ENCODE data around the gene NPAS3. TPM values are rescaled to one million over a fixed set of nuclear protein-coding genes. Genes with fewer than 3 reads are reported as not detected.

The NPAS3 gene
- total and polyA plus RNA-seq, 2 of the 13 experiments (the other 11 are each of a cell fraction or from before 2014, with no cell fraction given), result not detected

- Histone ChIP-seq H3K9me3 (ENCODE audit: low read length) (no peaks in the 10 kb centered on the region), H3K9ac (ENCODE audit: insufficient read depth, low read depth, low read length) (no peak overlapping the region), H3K4me1 (ENCODE audit: insufficient read depth, low read length) (no peaks in the 10 kb centered on the region), H3K4me2 (ENCODE audit: low read depth, low read length) (no peak overlapping the region), H3K27ac (ENCODE audit: extremely low read length, insufficient read depth, low read length) (no peak overlapping the region), H3K79me2 (ENCODE audit: insufficient read depth, low read length) (no peaks in the 10 kb centered on the region), H3K36me3 (replicated peaks in 1 of 2; ENCODE audit: control insufficient read depth in 1 of 2, insufficient read depth in 2 of 2, low read length in 2 of 2) (no peaks in the 10 kb centered on the region), H3K27me3 (ENCODE audit: control insufficient read depth in 1 of 2, insufficient read depth in 2 of 2, low read length in 2 of 2) (no peaks in the 10 kb centered on the region), H4K20me1 (ENCODE audit: insufficient read depth, low read length) (no peaks in the 10 kb centered on the region), H3K4me3 (replicated peaks in 1 of 3; ENCODE audit: insufficient read depth in 1 of 3, low read depth in 2 of 3, low read length in 3 of 3) (no peak overlapping the region), H2AFZ (ENCODE audit: low read length) (no peak overlapping the region)
- BruUV-seq (replicated peaks), result no TSS peak
- ChIA-PET POLR2A (no interaction called here), CTCF (ENCODE audit: low intra/inter-chr PET ratio, low total read pairs) (no interaction called here)
- TF ChIP-seq ZNF556 (CRISPR knock-in tag; IDR thresholded peaks at IDR 0.05; ENCODE audit: borderline replicate concordance) (no peak), ATF4 (CRISPR knock-in tag; IDR thresholded peaks at IDR 0.05) (no peak), ZMYM2 (CRISPR knock-in tag; IDR thresholded peaks at IDR 0.05) (no peak), SOX5 (CRISPR knock-in tag; IDR thresholded peaks at IDR 0.05; ENCODE audit: borderline replicate concordance) (no peak), HES4 (CRISPR knock-in tag; IDR thresholded peaks at IDR 0.05; ENCODE audit: borderline replicate concordance) (no peak), MATR3 (CRISPR knock-in tag; IDR thresholded peaks at IDR 0.05) (no peak), RXRA (CRISPR knock-in tag; IDR thresholded peaks at IDR 0.05) (no peak), MLLT10 (CRISPR knock-in tag; IDR thresholded peaks at IDR 0.05) (no peak), ZSCAN31 (CRISPR knock-in tag; IDR thresholded peaks at IDR 0.05; ENCODE audit: low read depth) (no peak), SIX4 (CRISPR knock-in tag; IDR thresholded peaks at IDR 0.05) (no peak)
- intact Hi-C loops (cut with micrococcal nuclease; ENCODE audit: unreplicated experiment) (no loop called here), in situ Hi-C loops (cut with HindIII; ENCODE audit: extremely low pct_ligation_motif_present, low pct_unique_long_range_greater_than_20kb) (no loop called here)
- DNase-seq (ENCODE audit: low spot score), result no peak
- FAIRE-seq, result no peak
- ATAC-seq, result no peak
- 50% methylated on average over 4 of the region's 4 CpGs for WGBS (ENCODE audit: low lambda C conversion rate)
Measured at GRCh38 chr14:33668066-33668465, 729.4 kb downstream of the NPAS3 start.

GRCh38 chr14:33669111-33669510 is 730.4 kb downstream of the NPAS3 start:
- H3K9ac ChIP-seq (ENCODE audit: insufficient read depth, low read depth, low read length), result no peak overlapping the region
- POLR2A ChIA-PET, result no interaction called here

More at GRCh38 chr14:33669111-33669510, 730.4 kb downstream of the NPAS3 start:
- Histone ChIP-seq H3K27ac (ENCODE audit: extremely low read length, insufficient read depth, low read length) (no peak overlapping the region), H2AFZ (ENCODE audit: low read length) (no peak overlapping the region), H3K27me3 (ENCODE audit: control insufficient read depth in 1 of 2, insufficient read depth in 2 of 2, low read length in 2 of 2) (no peaks in the 10 kb centered on the region), H3K36me3 (replicated peaks in 1 of 2; ENCODE audit: control insufficient read depth in 1 of 2, insufficient read depth in 2 of 2, low read length in 2 of 2) (no peaks in the 10 kb centered on the region), H3K4me1 (ENCODE audit: insufficient read depth, low read length) (no peaks in the 10 kb centered on the region), H3K79me2 (ENCODE audit: insufficient read depth, low read length) (no peaks in the 10 kb centered on the region), H3K9me3 (ENCODE audit: low read length) (no peaks in the 10 kb centered on the region), H3K4me2 (ENCODE audit: low read depth, low read length) (no peak overlapping the region), H4K20me1 (ENCODE audit: insufficient read depth, low read length) (no peaks in the 10 kb centered on the region), H3K4me3 (replicated peaks in 1 of 3; ENCODE audit: insufficient read depth in 1 of 3, low read depth in 2 of 3, low read length in 3 of 3) (no peak overlapping the region)
- intact Hi-C loops (cut with micrococcal nuclease; ENCODE audit: unreplicated experiment), result no loop called here
- CTCF ChIA-PET (ENCODE audit: low intra/inter-chr PET ratio, low total read pairs), result no interaction called here
- no peak for FAIRE-seq
- in situ Hi-C loops (cut with HindIII; ENCODE audit: extremely low pct_ligation_motif_present, low pct_unique_long_range_greater_than_20kb), result no loop called here
- no TSS peak for BruUV-seq (replicated peaks)
- 3% methylated on average over 2 of the region's 2 CpGs for WGBS (ENCODE audit: low lambda C conversion rate)
- no peak for TF ChIP-seq DDIT3 (CRISPR knock-in tag; IDR thresholded peaks at IDR 0.05)
- no peak for TF ChIP-seq TERF1 (CRISPR knock-in tag; IDR thresholded peaks at IDR 0.05)
- TF ChIP-seq XBP1 (CRISPR knock-in tag; IDR thresholded peaks at IDR 0.05), result no peak
- no peak for TF ChIP-seq ZFX (CRISPR knock-in tag; IDR thresholded peaks at IDR 0.05; ENCODE audit: low read depth)
- TF ChIP-seq ZNF607 (CRISPR knock-in tag; IDR thresholded peaks at IDR 0.05; ENCODE audit: borderline replicate concordance), result no peak
- no peak for TF ChIP-seq RCOR2 (CRISPR knock-in tag; IDR thresholded peaks at IDR 0.05)
- no peak for TF ChIP-seq ZNF720 (CRISPR knock-in tag; IDR thresholded peaks at IDR 0.05)
- TF ChIP-seq MXD3 (CRISPR knock-in tag; IDR thresholded peaks at IDR 0.05), result no peak
- no peak for ATAC-seq
- DNase-seq (ENCODE audit: low spot score), result no peak

Measured in HepG2 (cell line).